Ectodermal cell (in vitro differentiated cells): Measurements from ENCODE around the gene MRC1.

ENCODE experiments used
- H3K27ac ChIP-seq: 2 replicates; pipeline ENCODE4 v1.7.0; 2013; ENCODE audit warnings: mild to moderate bottlenecking, low read depth, low read length; ENCODE audit not compliant: insufficient read depth, poor library complexity, severe bottlenecking
- H3K27me3 ChIP-seq: 2 replicates; pipeline ENCODE4 v1.7.0; 2013; ENCODE audit warnings: mild to moderate bottlenecking, low read length; ENCODE audit not compliant: insufficient read depth, control insufficient read depth, poor library complexity, severe bottlenecking
- H3K36me3 ChIP-seq: one replicate; pipeline ENCODE4 v1.7.0; 2013; ENCODE audit warnings: low read length; ENCODE audit not compliant: control insufficient read depth, insufficient read depth
- H3K4me1 ChIP-seq: one replicate; pipeline ENCODE4 v1.7.0; 2013; ENCODE audit warnings: low read length; ENCODE audit not compliant: control insufficient read depth, insufficient read depth
- H3K4me3 ChIP-seq: 2 replicates; pipeline ENCODE4 v1.7.0; 2013; ENCODE audit warnings: low read depth, low read length, control low read depth; ENCODE audit not compliant: insufficient read depth
- H3K9me3 ChIP-seq: 2 replicates; pipeline ENCODE4 v1.7.0; 2013; ENCODE audit warnings: mild to moderate bottlenecking, low read length, moderate library complexity; ENCODE audit not compliant: control insufficient read depth
- WGBS, 2 experiments: methylation state at CpG; one replicate each; pipeline ENCODE4 v1.1.7; 2013; ENCODE audit warnings: missing lambda C conversion rate in 2 of 2; 5-methylcytosine and 5-hydroxymethylcytosine counted together

MRC1 gene

DNA sequence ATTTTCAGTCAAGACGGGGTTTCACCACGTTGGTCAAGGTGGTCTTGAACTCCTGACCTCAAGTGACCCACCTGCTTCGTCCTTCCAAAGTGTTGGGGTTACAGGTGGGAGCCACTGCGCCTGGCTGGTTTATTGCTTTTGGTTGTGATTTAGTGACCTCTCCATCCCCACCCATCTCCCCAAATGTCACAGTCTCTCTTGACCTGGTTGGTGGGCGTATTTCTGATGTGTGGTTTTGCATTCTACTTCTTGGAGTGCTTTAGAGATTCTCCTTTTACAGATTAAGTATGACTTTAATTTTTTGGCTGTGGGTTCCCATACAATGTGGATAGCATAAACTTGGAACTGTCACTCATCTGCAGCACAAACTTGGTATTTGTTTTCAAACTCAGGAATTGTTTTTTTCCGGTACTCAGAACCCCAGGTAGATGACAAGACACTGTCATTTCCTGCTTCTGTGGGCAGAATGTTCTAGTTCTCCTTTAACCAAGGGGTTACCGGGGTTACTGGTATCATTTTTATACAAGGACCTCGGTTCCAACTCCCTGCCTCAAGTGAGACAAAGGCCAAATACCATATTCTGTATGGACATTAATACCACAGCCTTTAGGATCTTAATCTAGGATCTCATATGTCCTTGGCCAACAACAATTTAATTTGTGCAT lies 50.5 kb downstream of the MRC1 start:
- Histone ChIP-seq H3K27me3 (no peaks in the 10 kb centered on the region), H3K9me3 (no peaks in the 10 kb centered on the region), H3K36me3 (no peaks in the 10 kb centered on the region), H3K4me3 (no peak overlapping the region), H3K4me1 (no peaks in the 10 kb centered on the region), H3K27ac (no peak overlapping the region)
- WGBS, 2 experiments, result 90 to 96% methylated on average over 6 to 8 of the region's 8 CpGs

GRCh38 chr10:17861760-17862159 lies 52.6 kb downstream of the MRC1 start:
- Histone ChIP-seq H3K36me3 (no peaks in the 10 kb centered on the region), H3K9me3 (no peaks in the 10 kb centered on the region), H3K27me3 (no peaks in the 10 kb centered on the region), H3K27ac (no peak overlapping the region), H3K4me3 (no peak overlapping the region), H3K4me1 (no peaks in the 10 kb centered on the region)
- 92 to 96% methylated on average over 4 to 5 of the region's 5 CpGs for WGBS, 2 experiments

DNA sequence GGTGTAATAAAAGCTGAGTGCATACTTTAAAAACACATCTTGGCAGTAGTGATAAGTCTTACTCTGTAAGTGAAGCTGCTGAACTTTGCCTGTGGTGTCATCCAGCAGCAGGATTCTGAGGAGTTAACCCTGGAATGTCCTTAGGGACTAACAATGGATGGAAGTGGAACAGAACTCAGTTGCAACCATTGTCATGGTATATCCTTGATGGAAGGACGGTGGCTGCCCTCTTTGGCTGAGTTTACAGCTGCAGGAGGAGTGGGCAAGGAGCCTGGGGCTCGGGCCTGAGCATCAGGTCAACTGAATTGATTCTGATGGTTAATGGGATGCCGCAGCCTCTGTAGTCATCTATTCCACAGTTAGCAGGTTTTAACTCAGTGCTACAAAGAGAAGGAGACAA lies 56.2 kb downstream of the MRC1 start:
- Histone ChIP-seq H3K36me3 (no peaks in the 10 kb centered on the region), H3K27ac (no peak overlapping the region), H3K27me3 (no peaks in the 10 kb centered on the region), H3K4me3 (no peak overlapping the region), H3K4me1 (no peaks in the 10 kb centered on the region), H3K9me3 (no peaks in the 10 kb centered on the region)
- 62 to 67% methylated on average over 3 of the region's 3 CpGs for WGBS, 2 experiments

DNA sequence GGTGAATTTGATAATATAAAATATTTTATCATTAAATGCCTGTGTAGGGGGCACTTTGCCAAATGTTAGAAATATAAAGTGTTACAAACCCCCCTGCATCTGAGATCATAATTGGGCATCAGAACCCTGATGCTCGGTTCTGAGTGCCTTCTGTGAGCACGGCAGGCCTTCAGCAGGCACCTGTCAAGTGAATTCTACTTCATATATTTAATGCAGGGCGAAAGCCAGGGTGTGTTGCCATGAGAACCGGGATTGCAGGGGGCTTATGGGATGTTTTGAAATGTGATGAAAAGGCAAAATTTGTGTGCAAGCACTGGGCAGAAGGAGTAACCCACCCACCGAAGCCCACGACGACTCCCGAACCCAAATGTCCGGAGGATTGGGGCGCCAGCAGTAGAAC lies 57.2 kb downstream of the MRC1 start:
- H3K4me3 ChIP-seq, result no peak overlapping the region
- H3K36me3 ChIP-seq, result no peaks in the 10 kb centered on the region
- no peaks in the 10 kb centered on the region for H3K9me3 ChIP-seq
- H3K27ac ChIP-seq, result no peak overlapping the region
- no peaks in the 10 kb centered on the region for H3K4me1 ChIP-seq
- no peaks in the 10 kb centered on the region for H3K27me3 ChIP-seq
- 94 to 97% methylated on average over 10 of the region's 10 CpGs for WGBS, 2 experiments

DNA sequence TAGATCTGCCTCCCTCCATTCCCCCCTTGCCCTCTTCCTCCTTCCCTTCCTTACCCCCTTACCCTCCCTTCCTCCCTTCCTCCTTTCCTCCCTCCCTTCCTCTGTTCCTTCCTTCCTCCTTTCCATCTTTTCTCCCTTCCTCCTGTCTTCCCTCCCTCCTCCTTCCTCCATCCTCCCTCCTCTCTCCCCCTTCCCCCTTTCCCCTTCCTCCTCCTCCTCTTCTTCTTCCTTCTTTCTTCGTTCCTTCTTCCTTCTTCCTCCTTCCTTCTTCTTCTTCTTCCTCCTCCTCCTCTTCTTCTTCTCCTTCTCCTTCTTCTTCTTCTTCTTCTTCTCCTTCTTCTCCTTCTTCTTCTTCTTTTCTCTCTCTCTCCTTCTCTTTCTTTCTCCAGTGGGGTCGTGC lies 57.9 kb downstream of the MRC1 start:
- Histone ChIP-seq H3K4me1 (peaks cover 1% of the 10 kb centered on the region), H3K9me3 (no peaks in the 10 kb centered on the region), H3K27me3 (no peaks in the 10 kb centered on the region), H3K4me3 (no peak overlapping the region), H3K36me3 (no peaks in the 10 kb centered on the region), H3K27ac (no peak overlapping the region)
- 87 to 89% methylated on average over 2 of the region's 2 CpGs for WGBS, 2 experiments

DNA sequence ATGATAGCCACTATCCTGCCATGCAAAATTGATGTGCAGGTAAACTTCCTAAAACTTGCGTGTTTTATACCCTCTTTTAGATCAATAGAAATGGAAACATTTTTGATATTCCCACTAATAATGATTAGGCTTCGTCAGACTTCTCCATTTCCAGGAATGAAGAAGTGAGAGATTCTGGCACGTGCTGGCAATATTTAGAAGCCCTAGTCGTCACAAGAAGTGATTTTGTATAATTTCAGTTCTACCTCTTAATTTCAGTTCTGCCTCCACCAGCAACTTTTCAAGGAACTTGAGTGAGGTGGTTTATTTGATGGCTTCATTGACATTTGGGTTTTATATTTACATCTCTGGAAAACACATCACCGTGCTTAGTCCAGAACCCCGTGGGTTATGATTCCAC lies 61.9 kb downstream of the MRC1 start:
- Histone ChIP-seq H3K9me3 (no peaks in the 10 kb centered on the region), H3K4me1 (peaks cover 8% of the 10 kb centered on the region), H3K27ac (no peak overlapping the region), H3K4me3 (no peak overlapping the region), H3K36me3 (no peaks in the 10 kb centered on the region), H3K27me3 (no peaks in the 10 kb centered on the region)
- WGBS, 2 experiments, result 94 to 95% methylated on average over 6 of the region's 6 CpGs

DNA sequence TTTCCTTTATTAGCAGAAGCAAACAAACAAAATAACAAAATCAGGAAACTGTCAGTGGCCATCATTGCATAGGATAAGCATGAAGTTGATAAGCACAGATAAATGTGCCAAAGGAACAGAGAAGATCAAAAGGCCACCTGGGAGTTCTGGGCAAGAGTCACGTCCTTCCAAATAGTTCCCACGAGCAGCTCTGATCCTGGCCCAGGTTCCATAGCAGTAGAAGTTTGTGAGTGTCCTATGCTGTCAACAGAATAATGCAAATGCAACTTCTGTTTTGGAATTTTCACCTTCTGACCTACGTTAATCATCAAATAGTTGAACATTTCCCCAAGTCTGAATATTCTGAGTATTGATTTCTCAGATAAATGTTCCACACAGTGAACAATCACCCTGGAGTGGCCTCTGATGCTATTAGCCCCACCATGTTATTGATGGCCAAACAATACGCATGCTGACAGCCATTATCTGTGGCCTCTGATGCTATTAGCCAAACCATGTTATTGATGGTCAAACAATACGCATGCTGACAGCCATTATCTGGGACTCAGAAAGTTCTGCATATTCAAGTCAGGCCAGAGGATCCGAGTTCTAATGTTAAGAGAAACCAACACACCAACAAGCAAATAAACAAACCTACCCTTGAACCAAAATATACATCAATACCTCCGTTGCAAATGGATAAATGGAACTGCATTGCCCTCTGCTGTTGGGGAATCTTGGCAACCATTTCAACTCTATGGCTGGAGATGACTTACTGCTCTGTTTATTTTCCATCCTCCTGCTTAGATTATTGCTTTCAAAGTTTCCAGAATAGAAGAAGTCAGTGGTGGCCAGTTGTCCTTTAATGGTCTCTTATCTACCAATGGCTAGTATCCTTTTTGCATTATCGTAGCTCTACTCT lies 63.3 kb downstream of the MRC1 start:
- H3K27ac ChIP-seq, result no peak overlapping the region
- no peaks in the 10 kb centered on the region for H3K27me3 ChIP-seq
- WGBS, 2 experiments, result 64 to 67% methylated on average over 8 of the region's 8 CpGs
- H3K9me3 ChIP-seq, result no peaks in the 10 kb centered on the region
- H3K4me1 ChIP-seq, result peaks cover 8% of the 10 kb centered on the region
- H3K4me3 ChIP-seq, result no peak overlapping the region
- no peaks in the 10 kb centered on the region for H3K36me3 ChIP-seq

DNA sequence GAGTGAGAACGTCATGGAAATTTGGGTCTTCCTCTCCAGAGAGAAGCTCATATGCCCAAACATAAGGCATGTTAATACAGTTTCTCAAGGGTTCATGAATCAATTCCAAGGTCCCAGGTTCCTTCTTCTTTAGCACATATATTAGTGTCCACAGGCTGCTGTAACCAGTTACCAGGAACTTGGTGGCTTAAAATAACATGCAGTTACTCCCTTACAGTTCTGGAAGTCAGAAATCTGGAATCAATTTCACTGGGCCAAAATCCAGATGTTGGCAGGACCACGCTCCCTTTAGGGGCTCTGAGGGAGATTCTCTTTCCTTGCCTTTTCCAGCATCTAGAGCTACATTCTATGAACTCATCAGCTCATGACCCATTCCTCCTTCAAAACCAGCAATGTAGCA lies 64.8 kb downstream of the MRC1 start:
- H3K4me3 ChIP-seq, result no peak overlapping the region
- H3K27ac ChIP-seq, result no peak overlapping the region
- no peaks in the 10 kb centered on the region for H3K9me3 ChIP-seq
- no peaks in the 10 kb centered on the region for H3K27me3 ChIP-seq
- WGBS, 2 experiments, result 84 to 95% methylated on average over 2 of the region's 2 CpGs
- H3K4me1 ChIP-seq, result peaks cover 8% of the 10 kb centered on the region
- H3K36me3 ChIP-seq, result no peaks in the 10 kb centered on the region

DNA sequence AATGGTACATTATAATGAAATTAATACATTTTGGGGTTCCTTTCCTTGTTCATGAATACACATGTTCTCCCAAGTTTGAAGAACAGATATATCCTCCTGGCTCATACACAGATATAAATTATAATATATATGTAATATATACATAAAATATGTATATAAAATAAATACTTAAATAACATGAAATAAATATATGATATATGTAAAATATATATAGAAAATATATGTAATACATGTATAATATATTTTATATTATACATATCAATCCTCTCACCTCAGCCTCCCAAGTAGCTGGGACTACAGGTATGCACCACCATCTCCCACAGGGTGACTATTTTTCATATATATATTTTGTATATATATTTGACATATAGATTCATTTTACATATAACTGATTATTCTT lies 68.0 kb downstream of the MRC1 start:
- no peak overlapping the region for H3K27ac ChIP-seq
- H3K4me1 ChIP-seq, result peaks cover 6% of the 10 kb centered on the region
- no peaks in the 10 kb centered on the region for H3K27me3 ChIP-seq
- no peaks in the 10 kb centered on the region for H3K36me3 ChIP-seq
- H3K4me3 ChIP-seq, result no peak overlapping the region
- H3K9me3 ChIP-seq, result no peaks in the 10 kb centered on the region

- no peaks in the 10 kb centered on the region for H3K36me3 ChIP-seq
- no peak overlapping the region for H3K27ac ChIP-seq
- WGBS, 2 experiments, result 93 to 95% methylated on average over 5 of the region's 5 CpGs
- H3K4me3 ChIP-seq, result no peak overlapping the region
- no peaks in the 10 kb centered on the region for H3K27me3 ChIP-seq
- no peaks in the 10 kb centered on the region for H3K9me3 ChIP-seq
- no peaks in the 10 kb centered on the region for H3K4me1 ChIP-seq
Observed at GRCh38 chr10:17878896-17879295, 69.7 kb downstream of the MRC1 start.
